GM19043 (cell line): Measurements from ENCODE around the gene CPB2.

ENCODE experiments used
- ATAC-seq: cut with Tn5 transposase; IDR thresholded peaks from one replicate; pipeline ENCODE4 v1.9.1; 2021; ENCODE audit warnings: low read depth; ENCODE audit not compliant: unreplicated experiment

Gene CPB2

DNA sequence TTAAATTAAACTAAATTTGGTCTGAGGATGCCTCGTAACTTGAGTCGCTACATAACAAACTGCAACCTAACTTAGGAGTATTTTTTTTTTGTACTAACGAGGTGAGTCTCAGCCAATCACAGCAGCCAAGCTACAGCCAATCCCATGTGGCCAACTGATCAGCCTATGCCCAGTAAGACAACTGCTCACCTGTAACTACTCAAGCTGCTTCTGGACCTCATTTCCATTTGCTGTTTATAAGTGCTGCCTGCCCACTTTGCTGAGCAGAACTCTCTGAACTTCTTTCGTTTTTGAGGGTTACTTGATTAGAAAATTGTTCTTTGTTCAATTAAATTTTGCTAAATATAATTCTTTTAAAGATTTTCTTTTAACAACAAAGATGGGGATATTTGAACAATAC lies 3.8 kb downstream of the CPB2 start:
- ATAC-seq = no peak

DNA sequence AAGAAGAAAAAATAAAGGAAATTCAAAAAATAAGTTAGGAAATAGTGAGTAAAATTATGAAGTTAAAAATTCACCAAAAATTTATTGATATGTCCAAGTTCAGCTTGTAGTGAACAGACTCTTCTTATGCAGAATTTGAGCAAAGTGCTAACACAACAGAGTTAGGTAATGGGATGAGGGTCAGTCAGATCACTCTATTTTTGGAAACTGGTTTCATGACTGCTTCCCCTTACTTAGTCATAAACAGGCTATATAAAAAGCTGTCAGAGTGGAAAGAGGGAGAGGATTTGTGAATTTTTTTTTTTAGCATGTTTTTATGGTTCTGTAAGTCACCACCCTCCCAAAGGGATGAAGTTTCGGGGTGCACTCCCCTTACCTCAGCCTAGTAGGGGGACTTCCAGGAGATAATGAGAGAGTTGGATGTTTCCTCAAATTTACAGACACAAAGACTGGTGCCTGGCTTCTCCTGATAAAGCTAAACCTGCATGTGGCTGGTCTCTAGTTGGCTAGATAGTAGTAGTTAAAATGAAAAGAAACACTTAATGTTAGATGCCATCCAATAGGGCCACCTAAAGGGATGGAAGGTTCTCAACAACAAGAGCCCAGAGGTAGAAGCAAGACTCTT lies 4.5 kb downstream of the CPB2 start:
- no peak for ATAC-seq

- no peak for ATAC-seq
These were observed 7.2 kb downstream of the CPB2 start for GRCh38 chr13:46097663-46098062.

- no peak for ATAC-seq
These were observed 7.8 kb downstream of the CPB2 start for GRCh38 chr13:46097015-46097414.

DNA sequence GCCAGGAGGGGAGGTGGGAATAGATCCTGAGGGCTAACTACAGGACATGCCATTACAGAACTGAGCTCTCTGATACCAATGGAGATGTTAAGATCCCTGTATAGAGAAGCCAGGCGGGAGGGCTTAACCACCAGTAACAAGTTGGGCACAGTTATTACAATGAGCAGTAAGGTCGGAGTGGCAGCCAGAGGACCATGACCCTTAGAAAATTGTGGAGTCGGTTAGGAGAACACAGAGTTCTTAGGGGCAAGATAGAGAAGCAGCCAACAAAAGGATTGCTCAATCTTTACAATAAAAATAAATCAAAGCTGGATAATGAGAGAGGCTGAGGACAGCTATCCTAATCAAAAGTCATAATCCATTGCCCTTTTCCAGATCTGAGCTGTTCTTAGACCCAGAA lies 10.4 kb downstream of the CPB2 start:
- no peak for ATAC-seq

- no peak for ATAC-seq
These were observed 15.8 kb downstream of the CPB2 start for GRCh38 chr13:46088821-46089562.

DNA sequence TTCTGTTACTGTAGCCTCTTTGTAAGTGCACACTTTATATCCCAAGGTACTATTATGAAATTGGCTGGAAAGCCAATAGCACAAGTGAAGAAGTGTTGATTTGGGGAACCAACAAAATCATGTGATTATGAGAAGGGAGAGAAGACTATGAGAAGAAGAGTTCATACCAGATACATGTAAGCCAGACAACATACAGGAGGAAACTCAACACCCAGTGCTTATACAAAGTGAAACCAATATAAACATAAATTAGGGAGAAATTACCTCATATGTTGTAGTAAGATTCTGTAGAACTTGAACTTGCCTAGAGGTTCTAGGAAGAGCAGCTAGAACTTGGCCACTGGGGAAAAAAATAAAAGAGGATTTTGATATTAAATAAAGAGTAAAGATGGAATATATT lies 17.4 kb downstream of the CPB2 start:
- no peak for ATAC-seq

- ATAC-seq = no peak
These were observed 17.8 kb downstream of the CPB2 start for GRCh38 chr13:46086985-46087384.

- no peak for ATAC-seq
These were observed 18.4 kb downstream of the CPB2 start for GRCh38 chr13:46086421-46086922.

DNA sequence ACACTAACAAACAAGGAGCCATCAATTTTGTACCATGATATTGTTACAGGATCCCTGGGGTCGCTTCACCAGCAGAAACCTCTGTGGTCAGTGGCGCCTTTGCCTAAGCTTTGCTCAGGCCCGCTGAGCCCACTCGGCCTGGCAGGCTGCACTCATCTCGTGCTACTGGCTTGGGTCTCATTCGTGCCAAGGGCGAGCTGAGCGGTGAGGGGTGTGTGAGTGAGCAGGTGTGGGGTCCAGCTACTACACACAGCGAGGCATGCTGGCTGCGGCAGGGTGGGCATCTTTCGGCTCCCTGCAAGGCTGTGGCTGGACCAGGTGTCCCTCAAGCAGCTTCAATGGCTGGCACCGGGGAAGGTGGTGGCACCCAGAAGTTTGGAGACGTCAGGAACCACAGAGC lies 19.1 kb downstream of the CPB2 start:
- no peak for ATAC-seq

GRCh38 chr13:46082324-46082723 lies 22.5 kb downstream of the CPB2 start:
- ATAC-seq = no peak

- ATAC-seq = no peak
These were observed 25.1 kb downstream of the CPB2 start for GRCh38 chr13:46079770-46080169.

GRCh38 chr13:46077265-46077664 lies 27.6 kb downstream of the CPB2 start:
- no peak for ATAC-seq

- no peak for ATAC-seq
These were observed 28.0 kb downstream of the CPB2 start for GRCh38 chr13:46076827-46077226.

DNA sequence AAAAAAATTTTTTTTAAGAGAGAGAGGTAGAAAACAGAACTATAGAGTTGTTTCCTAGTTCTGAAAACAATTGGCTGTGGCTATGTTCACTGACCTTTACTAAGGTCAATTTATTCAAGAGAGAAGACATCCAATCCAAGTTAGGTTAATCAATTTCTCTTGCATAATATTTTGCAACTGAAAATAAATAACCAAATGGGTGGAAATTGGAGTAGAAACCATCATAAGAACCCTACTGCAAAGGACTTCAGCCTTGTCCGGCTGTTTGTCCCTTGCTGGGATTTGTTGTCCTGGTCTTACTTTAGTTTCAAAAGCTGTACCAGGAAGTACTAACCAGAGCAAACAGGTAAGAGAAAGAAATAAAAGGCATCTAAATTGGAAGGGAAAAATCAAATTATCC lies 29.0 kb downstream of the CPB2 start:
- no peak for ATAC-seq

- peak; percentile 88 for ATAC-seq
These were observed 33.1 kb downstream of the CPB2 start for GRCh38 chr13:46071590-46072249.

DNA sequence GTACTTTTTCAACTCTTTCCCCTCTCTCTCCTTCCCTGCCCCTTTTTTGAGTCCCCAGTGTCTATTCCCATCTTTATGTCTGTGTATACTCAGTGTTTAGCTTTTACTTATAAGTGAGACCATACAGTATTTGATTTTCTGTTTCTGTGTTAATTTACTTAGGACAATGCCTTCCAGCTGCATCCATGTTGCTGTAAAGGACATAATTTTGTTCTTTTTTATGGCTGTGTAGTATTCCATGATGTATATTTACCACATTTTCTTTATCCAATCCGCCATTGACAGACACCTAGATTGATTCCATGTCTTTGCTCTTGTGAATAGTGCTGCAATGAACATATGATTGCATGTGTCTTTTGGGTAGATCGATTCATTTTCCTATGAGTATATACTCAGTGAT lies 41.5 kb downstream of the CPB2 start:
- no peak for ATAC-seq

- no peak for ATAC-seq
These were observed 42.6 kb downstream of the CPB2 start for GRCh38 chr13:46062185-46062584.

- ATAC-seq = no peak
These were observed 45.4 kb downstream of the CPB2 start for GRCh38 chr13:46059405-46059804.

- ATAC-seq = no peak
These were observed 46.6 kb downstream of the CPB2 start for GRCh38 chr13:46058268-46058667.

DNA sequence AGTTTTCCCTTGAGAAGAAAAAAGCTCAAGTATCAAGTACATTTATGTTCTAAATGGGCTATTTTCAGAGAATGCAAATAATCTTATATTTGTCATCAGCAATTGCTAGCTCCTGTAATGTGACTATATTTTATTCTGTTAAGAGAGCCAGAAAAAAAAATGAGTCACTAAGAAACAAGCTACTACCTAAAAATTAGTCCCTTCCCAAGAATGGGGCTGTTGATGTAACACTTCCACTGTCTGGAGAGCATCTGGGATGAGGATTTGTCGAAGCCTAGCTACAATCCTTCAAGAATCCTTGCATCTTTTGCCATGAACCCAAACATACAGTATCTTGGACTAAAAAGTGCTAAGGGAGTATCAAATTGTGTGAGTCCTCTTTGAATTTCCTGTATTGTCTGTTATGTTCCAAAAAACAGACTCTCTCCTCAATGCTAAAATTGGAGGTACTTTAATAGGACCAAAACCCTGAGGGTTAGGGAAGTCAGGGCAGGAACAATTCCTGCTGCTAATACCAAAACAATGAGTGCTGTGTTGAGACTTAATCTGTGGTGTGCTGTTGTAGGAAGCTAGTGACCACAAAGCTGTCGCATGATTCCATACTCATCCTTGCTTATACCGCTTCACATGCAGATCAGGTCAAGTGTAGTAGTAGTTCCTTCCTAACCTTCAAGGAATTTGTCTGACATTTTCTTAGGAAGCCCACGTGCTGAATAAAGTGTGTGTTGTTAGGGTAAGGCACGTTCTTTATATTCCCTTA lies 47.4 kb downstream of the CPB2 start:
- no peak for ATAC-seq
